GM19238 (cell line): ENCODE measurements around the gene CCDC134.
A peak's percentile ranks its signal among the peaks of the same experiment; 100 is the strongest.
"Not testable (repeated sequence)": the region's sequence is repeated elsewhere in the genome, so short reads cannot be mapped to it uniquely, and the experiment has no call there.

Experiments
- DNase-seq: peaks from one replicate; pipeline ENCODE4 v3.0.0; 2011; ENCODE audit warnings: low spot score; ENCODE audit not compliant: insufficient read length

The CCDC134 gene

GRCh38 chr22:41842996-41843970 lies 42.8 kb downstream of the CCDC134 start:
- DNase-seq: no peak

DNA sequence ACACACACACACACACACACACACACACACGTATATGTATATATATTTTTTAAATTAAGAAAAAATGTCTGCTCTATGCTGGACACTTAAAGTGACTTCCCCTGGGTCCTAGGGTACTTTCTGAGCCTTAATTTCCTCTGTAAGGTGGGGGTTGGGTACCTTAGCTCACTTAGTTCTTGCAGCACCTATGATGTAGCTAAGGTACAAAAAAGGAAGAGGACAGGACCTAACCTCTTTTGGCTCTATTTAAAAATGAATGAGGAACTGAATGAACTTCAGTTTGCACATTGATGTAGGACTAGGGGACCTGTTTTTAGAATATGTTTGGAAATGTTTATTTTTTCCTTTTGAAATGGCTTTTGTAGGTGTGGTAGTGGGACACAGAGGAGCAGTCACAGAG lies 43.6 kb downstream of the CCDC134 start:
- no peak for DNase-seq

- no peak for DNase-seq
These were observed 44.0 kb downstream of the CCDC134 start for GRCh38 chr22:41844513-41844912.

GRCh38 chr22:41845380-41846267 lies 45.1 kb downstream of the CCDC134 start:
- DNase-seq: no peak

GRCh38 chr22:41846268-41846987 lies 45.9 kb downstream of the CCDC134 start:
- DNase-seq: no peak

GRCh38 chr22:41847300-41847699 lies 46.8 kb downstream of the CCDC134 start:
- DNase-seq: no peak

DNA sequence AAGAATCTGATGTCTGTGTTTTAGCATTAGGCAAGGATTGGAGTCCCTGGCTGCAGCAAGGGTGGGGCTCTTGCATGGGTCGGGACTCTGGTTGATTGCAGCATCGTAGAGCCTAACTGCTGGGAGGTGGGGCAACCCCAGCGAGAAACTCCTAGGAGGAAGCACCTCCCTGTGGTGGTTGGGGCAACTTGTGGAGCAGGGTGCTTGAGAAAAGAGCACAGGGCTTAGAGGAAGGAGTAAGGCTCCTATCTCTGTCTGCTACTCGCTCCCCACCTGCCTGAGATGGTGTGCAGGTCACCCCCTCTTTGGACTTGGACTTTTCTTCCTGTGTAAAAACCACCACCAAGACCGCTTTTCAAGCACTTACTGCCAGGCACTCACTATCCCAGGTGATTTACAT lies 48.0 kb downstream of the CCDC134 start:
- DNase-seq: no peak

DNA sequence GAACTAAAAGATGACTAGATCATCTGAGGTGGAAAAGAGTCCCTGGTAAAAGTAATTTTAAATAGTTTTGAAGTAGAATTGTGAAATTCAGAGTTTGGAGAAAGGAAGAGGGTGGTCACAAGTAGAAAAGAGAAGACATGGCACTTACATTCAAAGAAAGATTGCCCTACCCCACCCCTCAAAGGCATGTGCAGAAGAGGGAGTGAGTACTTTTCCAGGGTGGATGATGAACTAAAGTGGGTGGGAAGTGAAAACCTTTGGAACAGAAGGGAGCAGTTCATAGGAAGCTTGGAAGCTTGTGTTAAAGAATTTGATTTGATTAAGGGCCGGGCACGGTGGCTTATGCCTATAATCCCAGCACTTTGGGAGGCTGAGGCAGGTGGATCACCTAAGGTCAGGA lies 56.0 kb downstream of the CCDC134 start:
- DNase-seq: no peak

DNA sequence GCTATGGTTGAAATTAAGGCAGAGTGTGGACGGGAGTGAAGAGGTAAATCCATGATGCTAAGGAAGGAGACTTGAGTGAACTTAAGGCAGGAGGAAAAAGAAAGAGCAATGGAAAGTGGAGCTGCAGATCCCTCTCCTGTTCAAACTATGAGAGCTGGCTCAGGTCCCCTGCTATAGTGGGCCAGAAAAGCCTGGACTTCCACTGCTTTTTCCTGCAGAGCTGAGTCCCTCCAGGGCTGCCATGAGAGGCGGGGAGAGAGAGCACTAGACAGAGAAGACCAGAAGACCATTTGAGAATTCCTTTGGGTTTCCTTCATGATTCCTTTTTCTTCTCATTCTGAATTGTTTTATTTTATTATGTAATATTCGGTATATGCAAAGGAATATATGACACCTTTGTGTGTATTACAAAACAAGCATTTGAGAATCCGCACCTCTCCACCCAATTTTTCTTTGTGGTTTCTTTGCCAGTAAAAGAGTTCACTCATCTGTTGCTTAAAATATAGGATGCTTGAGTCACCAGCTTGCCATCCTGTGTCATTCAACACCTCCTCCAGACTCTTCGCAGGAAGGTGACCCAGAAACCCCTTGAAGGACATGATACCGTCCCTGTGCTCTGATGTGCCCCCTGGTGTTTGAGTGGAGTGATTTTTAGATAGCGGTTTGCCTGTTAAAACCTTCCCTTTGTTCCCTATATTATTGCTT lies 56.8 kb downstream of the CCDC134 start:
- peak; percentile 55 for DNase-seq

DNA sequence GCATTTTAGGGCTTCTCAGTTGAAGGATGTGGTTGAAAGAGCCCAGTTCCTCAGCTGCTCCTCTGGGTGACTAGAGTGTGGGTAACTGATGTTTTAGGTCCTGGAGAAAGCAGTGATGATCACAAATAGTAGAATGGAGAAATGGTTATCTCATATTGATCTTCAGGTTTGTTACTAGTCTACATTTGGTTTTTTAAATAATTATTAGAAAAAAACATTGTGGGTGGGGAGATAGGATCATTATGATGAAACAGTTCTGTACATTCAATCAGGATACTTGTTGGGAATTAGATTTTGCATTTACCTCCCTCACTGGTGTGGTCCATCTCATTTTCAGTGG lies 57.4 kb downstream of the CCDC134 start:
- DNase-seq: no peak

DNA sequence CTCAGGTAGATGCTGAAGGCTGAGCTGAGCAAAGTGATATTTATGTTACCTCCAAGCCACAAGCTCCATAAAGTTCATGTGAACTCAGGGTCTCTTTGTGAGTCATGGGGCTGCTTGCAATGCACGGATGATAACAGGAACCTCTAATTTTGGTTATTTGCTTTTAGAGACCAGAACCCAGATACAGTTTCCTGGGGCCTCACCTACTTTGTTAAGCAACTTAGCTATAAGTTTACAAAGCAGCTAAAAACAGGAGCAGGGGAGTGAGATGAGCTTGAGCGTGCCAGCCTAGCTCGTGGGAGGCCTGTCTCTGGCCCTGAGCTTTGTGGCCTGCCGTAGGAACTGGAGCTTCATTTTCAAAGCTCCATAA lies 61.7 kb downstream of the CCDC134 start:
- DNase-seq: peak; percentile 31

- peak; percentile 35 for DNase-seq
These were observed 62.2 kb downstream of the CCDC134 start for GRCh38 chr22:41862530-41863266.

- DNase-seq: no peak
These were observed 63.0 kb downstream of the CCDC134 start for GRCh38 chr22:41863472-41863871.

GRCh38 chr22:41868556-41868955 lies 68.1 kb downstream of the CCDC134 start:
- DNase-seq: no peak

- not testable (repeated sequence) for DNase-seq
These were observed 69.6 kb downstream of the CCDC134 start for GRCh38 chr22:41870081-41870480.

- no peak for DNase-seq
These were observed 70.3 kb downstream of the CCDC134 start for GRCh38 chr22:41870786-41871185.

GRCh38 chr22:41873391-41873790 lies 72.9 kb downstream of the CCDC134 start:
- DNase-seq: no peak

DNA sequence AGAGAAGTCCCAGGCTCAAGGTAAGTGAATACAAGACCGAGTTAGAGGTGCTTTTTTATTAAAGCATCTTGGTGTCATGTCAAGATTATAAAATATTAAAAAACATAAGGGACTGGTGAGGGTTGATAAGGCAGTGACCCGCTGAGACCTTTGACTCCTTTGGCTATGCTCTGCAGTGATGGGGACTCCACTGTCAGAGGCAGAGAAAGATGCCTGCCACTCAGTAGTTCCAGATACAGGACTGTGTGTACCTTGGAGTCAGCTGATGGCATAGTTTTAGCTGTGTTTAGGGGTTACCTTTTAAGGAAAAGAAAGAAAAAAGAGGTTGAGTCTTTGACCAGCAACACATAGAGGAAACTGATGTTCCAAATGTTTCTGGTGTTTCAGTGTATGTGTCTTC lies 73.6 kb downstream of the CCDC134 start:
- DNase-seq: no peak

- no peak for DNase-seq
These were observed 75.2 kb downstream of the CCDC134 start for GRCh38 chr22:41875531-41876270.
